ENCODE measurements around the gene ADH1C.
"Not testable (repeated sequence)": the region's sequence is repeated elsewhere in the genome, so short reads cannot be mapped to it uniquely, and the experiment has no call there.

DNA sequence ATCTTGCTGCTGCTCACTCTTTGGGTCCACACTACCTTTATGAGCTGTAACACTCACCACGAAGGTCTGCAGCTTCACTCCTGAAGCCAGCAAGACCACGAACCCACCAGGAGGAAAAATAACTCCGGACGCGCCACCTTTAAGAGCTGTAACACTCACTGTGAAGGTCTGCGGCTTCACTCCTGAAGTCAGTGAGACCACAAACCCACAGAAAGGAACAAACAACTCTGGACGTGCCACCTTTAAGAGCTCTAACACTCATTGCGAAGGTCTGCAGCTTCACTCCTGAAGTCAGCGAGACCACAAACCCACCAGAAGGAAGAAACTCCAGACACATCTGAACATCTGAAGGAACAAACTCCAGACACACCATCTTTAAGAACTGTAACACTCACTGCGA, 3.6 kb upstream of the ADH1C start:
- TF ChIP-seq, protein P1, sequence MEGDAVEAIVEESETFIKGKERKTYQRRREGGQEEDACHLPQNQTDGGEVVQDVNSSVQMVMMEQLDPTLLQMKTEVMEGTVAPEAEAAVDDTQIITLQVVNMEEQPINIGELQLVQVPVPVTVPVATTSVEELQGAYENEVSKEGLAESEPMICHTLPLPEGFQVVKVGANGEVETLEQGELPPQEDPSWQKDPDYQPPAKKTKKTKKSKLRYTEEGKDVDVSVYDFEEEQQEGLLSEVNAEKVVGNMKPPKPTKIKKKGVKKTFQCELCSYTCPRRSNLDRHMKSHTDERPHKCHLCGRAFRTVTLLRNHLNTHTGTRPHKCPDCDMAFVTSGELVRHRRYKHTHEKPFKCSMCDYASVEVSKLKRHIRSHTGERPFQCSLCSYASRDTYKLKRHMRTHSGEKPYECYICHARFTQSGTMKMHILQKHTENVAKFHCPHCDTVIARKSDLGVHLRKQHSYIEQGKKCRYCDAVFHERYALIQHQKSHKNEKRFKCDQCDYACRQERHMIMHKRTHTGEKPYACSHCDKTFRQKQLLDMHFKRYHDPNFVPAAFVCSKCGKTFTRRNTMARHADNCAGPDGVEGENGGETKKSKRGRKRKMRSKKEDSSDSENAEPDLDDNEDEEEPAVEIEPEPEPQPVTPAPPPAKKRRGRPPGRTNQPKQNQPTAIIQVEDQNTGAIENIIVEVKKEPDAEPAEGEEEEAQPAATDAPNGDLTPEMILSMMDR (IDR thresholded peaks at IDR 0.05), result not testable (repeated sequence)
- not testable (repeated sequence) for TF ChIP-seq POLR2A (IDR thresholded peaks at IDR 0.05)

All from thyroid gland (tissue), 4 donors.